NCI-H524 (cell line): ENCODE data around the gene FERMT2.
"Not testable (repeated sequence)": the region's sequence is repeated elsewhere in the genome, so short reads cannot be mapped to it uniquely, and the experiment has no call there.

Source experiments
- DNase-seq, 2 experiments: peaks; one replicate each; lab custom pipeline; 2025; lab: John Stamatoyannopoulos, UW

The FERMT2 gene

DNA sequence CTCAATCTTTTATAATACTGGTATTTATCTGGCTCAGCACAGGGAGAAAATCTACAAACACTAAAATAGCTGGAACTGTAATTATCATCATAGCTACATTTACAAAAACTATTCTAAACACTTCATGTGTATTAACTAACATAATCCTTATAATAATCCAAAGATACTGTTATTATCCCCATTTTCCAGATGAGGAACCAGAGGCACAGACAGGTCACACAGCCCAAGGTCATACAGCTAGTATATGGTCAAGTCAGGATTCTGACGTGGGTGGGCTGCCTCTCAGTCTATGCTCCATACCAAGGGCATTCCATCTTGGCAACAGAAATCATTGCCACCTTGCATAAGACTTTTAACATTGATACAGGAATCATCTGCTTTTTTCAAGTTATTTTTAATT lies 11.4 kb downstream of the FERMT2 start:
- no peak for DNase-seq

DNA sequence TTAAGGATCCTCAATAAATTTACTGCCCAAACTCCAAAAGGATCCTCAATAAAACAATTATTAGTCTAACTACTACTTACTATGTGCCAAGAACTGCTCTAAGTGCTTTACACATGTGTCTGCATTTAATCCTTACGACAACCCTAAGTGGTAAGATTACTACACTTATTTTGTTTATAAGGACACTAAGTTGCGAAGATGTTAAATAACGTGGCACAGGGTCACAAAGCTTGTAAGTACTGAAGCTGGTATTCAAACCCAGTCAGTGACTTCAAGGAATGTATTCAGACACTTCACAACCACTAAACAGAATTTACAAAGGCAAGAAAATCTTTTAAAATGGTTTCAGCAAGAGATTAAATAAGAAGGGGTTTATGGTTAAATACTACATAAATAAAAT lies 13.0 kb downstream of the FERMT2 start:
- no peak for DNase-seq

DNA sequence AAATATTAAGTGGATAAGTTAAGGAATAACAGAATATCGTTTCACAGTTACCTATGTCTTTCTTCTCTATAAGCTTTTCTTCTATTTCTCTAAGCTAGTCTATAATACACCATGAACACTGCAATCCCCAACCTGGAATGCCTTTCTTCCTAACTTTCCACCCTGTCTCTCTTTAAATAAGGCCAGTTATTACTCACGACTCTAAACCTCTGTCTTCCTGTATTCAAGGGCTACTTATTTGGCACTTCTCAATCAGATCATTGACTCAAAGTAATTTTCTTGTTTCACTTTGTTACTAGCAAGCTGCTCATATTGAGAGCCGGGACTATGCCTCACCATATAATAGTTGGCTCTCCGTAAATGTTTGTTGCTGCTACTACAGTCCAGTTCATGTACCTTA lies 13.5 kb downstream of the FERMT2 start:
- DNase-seq, result no peak

DNA sequence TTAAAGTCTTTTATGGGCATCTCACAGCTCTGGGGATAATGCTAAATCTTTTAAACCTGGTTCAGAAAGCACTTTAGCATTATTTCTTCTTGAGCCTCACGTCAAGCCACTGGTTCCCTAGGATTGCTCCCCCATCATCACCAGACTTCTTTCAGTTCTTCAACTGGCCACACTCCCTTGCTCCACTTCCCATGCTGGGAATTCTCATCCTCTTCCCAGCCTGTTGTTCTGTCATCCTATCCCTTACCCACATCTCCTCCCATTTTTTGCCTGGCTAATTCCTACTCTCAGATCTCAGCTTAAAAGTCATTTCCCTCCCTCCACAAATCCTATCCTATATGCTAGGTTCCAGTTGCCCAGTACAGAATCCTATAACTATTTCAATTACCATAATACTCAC lies 14.4 kb downstream of the FERMT2 start:
- no peak for DNase-seq

DNA sequence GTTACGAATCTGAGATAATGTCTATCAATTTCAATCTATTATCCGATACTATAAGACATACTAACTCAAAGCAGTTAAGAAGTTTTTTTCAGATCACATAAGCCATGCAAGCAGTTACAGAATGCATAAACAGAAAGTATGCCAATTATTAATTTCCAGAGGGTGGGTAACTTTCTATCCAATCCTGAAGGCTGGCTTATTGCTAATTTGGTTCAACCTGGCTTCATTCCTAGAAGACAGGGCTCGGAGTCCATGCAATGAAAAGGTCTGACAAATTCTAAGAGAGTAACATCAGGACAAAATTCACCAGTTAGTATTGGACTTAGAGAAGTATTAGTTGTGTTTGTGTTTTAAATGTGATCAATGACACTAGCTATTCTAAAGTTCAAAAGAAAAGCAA lies 15.0 kb downstream of the FERMT2 start:
- no peak for DNase-seq

DNA sequence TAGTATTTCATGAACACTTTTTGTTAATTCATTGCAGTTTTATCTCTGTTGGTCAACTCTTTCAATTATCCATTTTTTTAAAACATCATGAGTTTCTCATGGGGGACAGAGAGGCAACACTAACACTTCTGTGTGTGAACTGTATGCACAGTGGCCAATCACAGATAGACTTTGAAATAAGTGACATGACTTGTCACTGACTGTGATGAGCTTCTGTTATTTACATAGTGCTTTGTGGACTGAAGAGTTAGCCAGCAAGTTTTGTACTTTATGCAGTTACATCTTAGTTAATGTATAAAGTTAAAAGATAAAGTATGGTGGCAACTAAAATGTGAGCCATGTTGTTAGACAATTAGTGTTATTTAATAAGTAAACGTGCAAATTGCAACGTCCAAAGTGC lies 16.1 kb downstream of the FERMT2 start:
- DNase-seq, result no peak

DNA sequence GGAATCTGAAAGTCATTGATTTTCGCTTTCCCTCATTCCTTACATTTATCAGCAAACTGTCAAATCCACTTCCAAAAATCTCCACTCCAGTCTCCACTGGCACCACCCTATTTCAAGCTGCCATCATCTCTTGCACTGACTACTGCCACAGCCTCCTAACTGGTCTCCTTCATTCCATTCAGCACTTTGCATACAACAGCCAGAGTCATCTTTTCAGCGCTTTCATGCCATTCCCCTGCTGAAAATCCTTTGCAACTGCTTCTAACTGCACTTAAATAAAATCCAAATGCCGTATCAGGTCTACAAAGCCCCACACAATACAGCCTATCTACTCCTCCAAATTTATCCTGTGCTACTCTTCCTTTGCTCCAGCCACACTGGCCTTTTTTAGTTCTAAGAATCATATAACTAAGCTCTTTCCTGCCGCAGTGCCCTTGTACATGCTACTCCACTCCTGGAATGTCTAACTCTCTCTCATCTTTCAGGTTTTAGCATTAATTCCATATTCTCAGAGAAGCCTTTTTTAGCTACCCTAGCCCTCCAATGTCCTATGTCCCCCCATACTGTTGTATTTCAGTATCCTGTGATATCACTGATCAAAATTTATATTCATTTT lies 21.6 kb downstream of the FERMT2 start:
- DNase-seq, result no peak

DNA sequence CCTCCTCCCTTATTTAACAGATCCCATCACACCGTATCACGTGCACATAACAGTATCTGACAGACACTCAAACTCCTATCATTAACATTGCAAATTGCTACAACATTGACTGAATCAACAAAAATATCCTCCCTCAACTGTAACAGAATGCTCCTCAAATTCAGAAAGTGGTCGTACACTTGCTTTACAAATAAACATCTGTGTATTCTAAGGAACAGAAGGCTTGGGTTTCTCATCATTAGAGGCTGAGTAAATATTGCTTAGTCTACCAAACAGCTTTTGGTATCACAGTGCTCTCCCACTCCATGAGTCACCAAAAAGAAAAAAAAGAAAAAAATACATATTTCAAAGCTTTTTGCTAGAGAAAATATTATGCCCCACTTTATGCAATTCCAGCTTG lies 23.9 kb downstream of the FERMT2 start:
- DNase-seq, result no peak

DNA sequence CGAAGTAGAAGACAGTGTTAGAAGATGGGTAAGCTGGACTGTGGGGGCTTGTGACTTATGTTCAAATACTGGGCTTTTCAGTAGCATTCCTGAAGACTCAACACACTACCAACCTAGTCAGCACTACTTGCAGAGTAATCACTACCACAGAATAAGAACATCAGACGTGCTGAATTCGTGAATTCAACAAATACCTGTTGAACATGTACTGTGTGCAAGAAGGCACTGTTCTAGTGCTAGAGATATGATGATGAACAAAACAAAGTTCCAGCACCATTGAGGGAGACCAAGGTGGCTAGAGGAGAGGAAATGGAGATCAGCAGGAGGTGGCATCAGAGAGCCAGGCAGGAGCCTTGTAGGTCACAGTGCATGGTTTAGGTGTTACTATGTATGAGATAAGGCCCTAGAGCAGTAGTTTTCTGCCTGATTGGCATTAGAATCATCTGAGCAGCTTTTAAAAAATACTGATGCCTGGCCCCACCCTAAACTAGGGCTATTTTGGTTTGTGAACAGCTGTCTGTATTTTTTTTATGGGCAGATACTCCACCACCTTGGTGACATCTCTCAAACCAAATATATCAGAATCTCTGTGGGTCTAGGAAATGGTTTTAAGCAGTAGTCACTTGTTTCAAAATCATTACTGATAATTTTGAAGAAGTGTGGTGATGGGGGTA lies 26.8 kb downstream of the FERMT2 start:
- peak in 1 of 2 experiments; percentile 19 for DNase-seq

DNA sequence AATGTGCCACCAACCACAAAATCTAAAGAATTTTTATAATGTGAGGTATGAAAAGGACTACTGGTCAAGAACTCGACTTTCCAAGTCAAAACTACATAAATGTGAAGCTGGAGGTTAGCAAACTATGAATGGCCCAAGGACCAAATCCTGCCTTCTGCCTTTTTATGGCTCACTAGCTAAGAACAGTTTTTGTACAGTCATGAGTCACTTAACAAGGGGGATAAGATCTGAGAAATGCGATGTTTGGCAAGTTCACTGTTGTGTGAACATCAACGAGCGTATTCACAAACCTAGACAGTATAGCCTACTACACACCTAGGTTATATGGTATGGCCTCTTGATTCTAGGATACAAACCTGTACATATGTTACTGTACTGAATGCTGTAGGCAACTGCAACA lies 28.2 kb downstream of the FERMT2 start:
- no peak for DNase-seq

DNA sequence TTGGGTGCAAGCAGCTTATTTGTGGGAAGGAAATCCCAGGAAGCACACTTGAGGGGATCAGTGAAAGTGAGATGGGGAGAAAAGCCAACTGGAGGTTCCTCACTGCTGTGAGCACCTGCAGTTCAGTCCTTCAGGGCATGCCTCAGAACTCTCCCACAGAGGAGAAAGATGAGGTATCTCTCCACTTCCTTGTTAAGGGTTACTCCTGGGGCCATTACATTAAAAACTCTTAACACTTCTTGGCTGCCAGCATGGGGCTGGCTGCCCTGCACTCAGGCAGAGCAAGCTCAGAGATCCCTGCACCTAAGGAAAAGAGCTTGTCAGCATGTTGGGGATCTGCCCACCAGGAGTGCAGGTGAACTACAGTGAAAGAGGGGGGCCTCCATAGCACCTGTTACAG lies 28.8 kb downstream of the FERMT2 start:
- peak in 1 of 2 experiments; percentile 32 for DNase-seq

DNA sequence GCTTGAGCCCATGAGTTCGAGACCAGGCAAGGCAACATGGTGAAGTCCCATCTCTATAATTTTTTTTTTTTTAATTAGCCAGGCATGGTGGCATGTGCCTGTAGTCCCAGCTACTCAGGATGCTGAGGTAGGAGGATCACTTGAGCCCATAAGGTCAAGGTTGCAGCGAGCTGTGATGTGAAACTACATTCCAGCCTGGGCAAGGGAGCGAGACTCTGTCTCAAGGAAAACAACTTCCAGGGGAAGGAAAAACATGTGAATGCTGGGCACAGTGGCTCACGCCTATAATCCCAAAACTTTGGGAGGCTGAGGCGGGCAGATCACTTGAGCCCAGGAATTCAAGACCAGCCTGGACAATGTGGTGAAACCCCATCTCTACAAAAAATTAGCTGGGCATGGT lies 30.4 kb downstream of the FERMT2 start:
- DNase-seq, result not testable (repeated sequence)

DNA sequence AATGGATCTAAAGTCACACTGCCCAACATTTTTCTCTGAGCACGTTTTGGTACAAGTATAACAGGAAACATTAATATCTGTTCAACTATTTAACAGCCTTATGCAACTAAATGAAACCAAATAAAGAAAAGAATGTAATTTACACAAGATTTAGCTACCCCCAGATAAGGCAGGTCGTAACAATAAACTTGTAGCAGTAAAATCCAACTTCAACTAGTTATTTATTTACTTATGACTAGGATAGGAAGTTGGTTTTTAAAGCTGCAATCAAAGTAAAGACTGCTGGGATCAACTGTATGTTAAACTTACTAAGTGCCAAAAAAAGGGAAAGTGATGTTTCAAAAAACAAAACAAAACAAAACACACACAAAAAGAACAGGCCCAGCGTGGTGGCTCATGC lies 30.9 kb downstream of the FERMT2 start:
- DNase-seq, result no peak

DNA sequence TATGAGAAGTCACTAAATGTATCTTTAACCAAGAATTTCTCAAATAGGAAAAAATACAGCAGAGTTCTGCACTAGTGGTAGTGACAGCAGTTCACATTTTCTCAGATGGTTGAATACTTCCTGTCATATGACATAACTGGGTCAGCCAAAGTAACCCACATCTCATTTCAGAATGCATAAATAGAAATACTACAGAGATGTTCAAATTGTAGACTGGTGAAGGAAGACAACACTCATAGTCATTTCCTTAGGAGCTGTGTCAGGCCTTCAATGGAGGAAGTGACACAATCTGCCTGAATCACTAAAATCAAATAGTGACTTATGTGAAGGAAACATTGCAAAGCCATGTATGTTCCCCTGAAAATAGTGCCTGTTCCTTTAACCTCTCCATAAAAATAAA lies 32.4 kb downstream of the FERMT2 start:
- DNase-seq, result no peak

DNA sequence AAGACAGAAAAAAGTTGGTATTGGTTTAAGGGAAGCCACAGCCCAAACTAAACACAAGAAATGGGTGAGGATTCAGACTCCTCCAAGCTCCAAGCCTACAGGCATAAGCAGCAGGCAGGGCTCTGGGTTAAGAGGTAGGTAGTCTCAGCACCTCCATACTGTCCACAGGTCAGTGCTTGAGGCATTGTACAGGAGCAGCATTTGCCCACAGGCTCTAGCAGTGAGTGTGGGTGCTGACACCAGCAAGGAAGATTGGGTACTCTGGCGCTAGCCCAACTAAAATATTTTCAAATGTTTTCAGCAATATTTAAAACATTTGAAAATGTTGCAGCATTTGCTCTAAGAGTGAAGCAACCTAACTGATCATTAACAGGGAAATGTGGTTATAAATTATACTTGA lies 33.1 kb downstream of the FERMT2 start:
- DNase-seq, result no peak

DNA sequence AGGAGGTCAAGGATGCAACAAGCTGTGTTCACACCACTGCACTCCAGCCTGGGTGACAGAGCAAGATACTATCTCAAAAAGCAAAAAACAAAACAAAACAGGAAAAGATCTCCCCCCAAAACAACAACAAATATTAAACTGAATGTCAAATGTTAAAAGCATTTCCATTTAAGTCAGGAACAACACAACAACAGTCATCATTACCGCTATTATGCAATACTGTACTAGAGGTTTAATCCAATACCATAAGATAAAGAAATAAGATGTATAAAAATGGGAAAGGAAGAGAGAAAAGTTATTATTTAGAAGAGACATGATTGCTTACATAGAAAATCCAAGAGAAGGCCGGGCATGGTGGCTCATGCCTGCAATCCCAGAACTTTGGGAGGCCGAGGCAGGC lies 36.6 kb downstream of the FERMT2 start:
- no peak for DNase-seq

DNA sequence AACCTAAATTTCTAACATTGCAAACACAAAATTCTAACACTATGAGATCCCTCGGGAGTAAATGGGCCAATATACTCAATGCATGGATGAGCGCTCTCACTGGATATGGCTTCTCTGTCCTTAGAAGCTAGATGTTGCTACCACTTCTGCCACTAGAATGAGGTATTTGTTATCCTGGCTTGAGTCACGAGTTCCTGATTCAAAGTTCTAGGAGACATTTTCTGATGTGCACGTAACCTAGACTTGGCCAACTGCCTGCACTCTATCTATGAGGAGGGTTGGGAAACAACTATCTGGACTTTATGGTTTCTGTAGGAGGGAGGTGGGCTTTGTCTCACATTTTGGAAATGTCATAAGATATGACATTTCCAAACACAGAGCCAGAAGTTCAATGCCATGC lies 37.6 kb downstream of the FERMT2 start:
- DNase-seq, result no peak

DNA sequence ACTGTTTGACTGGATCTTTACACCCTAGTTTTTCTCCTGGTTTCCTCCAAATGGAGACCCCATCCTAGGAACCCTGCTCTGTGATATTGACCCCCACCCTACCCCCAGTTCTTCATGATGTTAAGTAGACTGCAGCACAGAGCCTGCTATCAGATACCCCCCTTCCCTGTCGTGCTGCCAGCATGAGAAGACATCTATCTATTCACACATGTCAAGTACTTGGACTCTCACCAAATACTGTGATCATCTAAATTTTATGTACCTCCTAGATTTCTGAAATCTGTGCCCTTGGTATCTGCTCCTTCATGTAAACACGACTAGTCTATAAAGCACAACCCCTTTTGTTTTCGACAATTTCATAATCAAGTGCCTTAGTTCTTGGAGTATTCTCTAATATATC lies 38.9 kb downstream of the FERMT2 start:
- no peak for DNase-seq

DNA sequence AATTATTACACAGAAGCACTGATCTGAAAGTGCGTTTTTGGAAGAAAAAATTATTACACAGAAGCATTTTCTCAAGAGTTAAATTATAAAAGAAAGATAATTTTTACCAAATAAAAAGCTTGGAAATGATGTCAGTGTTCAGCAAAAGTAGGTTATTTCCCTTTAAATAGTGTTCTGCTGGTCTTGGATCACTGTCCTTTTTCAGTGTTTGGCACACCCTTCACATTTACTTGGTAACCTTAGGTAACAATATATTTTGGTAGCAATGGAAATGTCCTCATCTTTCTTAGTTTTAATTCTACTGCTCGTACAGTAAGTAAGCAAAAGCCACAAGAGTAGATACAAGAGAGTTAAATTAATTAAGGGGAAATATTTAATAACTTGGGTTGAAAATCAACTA lies 40.3 kb downstream of the FERMT2 start:
- DNase-seq, result no peak

DNA sequence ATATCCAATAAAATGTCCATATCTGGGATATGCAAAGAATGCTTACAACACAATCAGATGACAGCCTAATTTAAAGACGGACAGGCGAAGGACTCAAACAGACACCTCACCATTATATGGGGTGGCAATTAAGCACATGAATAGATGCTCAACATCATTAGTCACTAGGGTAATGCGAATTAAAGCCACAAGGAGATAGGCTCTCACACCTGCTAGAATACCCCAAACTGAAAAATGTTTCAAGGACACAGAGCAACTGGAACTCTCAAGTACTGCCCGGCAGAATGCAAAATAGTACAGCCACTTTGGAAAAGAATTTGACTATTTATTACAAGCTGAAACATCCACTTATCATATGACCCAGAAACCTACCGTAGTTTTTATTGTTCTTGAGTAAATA lies 42.9 kb downstream of the FERMT2 start:
- no peak for DNase-seq

DNA sequence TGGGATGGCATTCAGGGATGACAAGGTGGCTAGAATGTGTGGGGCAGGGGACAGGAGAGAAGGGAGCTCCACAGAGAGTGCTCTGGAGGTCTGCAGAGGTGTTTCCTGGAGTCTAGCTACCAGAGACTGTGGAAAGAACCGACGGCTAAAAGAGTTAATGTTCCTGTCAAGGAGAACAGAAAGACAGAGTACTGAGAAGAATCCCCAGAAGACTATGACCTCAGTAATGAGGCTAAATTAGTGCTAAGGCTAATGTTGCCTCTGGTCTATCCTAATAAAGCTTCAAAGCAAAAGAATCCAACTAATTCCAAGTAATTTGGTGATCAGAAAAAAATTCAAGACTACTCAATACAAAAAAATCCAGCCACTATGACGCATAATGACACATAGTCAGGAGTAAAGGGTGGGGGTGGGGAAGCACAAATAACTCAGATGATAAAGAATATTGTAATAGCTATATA lies 44.7 kb downstream of the FERMT2 start:
- no peak for DNase-seq

DNA sequence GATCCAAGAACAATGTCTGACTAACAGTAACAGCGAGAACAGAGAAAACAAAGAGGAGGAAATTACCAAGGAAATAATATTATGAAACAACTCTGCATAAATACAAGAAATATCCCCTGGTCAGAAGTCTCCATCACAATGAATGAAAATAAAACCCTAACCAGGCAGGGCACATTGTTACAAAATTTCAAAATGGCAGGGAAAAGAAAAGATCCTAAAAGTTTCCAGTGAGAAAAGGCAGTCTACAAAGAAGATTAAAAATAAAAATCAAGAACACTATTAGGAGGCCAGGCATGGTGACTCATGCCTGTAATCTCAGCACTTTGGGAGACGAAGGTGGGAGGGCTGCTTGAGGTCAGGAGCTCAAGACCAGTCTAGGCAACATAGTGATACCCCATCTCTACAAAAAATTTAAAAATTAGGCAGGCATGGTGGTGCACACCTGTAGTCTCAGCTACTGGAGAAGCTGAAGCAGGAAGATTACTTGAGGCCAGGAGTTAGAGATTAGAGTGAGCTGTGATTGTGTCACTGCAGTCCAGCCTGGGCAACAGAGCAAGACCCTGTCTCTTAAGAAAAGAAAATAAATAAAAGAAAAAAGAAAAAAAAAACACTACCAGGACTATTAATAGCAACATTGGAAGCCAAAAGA lies 47.8 kb downstream of the FERMT2 start:
- DNase-seq, result no peak

DNA sequence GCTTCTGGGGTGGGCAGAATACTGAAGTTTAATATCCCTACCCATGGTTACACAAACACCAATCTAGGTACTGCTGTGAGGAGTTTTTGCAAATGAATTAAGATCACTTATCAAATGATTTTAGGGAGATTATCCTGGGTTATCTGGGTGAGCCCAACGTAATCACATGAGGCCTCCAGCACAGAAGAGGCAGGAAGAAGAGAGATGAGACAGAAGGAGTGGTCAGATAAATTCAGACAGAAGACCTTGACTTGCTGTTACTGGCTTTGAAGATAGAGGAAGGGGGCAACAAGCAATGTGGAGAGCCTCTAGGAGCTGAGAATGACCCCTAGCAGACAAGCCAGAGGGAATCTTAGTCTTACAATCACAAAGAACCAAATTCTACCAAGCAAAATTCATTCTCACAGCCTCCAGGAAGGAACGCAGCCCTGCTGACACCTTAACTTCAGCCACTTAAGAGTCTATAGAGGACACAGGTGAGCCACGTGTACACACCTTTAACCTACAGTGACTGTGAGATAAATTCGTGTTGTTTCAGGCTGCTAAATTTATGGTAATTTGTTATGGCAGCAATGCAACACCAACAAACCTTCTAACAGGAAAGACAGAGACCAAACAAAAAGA lies 49.4 kb downstream of the FERMT2 start:
- no peak for DNase-seq
